ENCODE data around the gene TEX52.

GRCh38 chr12:2819810-2820209 is 37.0 kb downstream of the TEX52 start:
- TF ChIP-seq POLR2A (IDR thresholded peaks at IDR 0.05) (no peak), CTCF (IDR thresholded peaks at IDR 0.05) (no peak), EP300 (IDR thresholded peaks at IDR 0.05) (no peak), POLR2AphosphoS5 (IDR thresholded peaks at IDR 0.05) (no peak)

Data from gastroesophageal sphincter (tissue), 3 donors.